ENCODE measurements around the gene PPM1L.

GRCh38 chr3:160780245-160780644, 24.2 kb downstream of the PPM1L start:
- no peak for TF ChIP-seq CTCF (conservative IDR thresholded peaks at IDR 0.05)
- TF ChIP-seq EZH2 (IDR thresholded peaks at IDR 0.05; ENCODE audit: low read depth): no peak

Measured in PC-9 (cell line).